Measurements from ENCODE around the gene PLEKHA7. TPM values are rescaled to one million over a fixed set of nuclear protein-coding genes. Genes with fewer than 3 reads are reported as not detected.

Gene PLEKHA7
- total RNA-seq, 2 experiments from 2014 or later: 0.13 TPM; not detected in 1

GRCh38 chr11:16997624-16998023 is 16.6 kb downstream of the PLEKHA7 start:
- no peak for DNase-seq (ENCODE audit: low spot score)
- intact Hi-C loops (cut with micrococcal nuclease; ENCODE audit: unreplicated experiment): no loop called here
- POLR2A ChIA-PET: interaction anchor here (0.5 kb wide), 1 partner anchor 55 kb away, joined by 3 read pairs; no protein-coding TSS in a partner anchor
- H2AFZ ChIP-seq (ENCODE audit: low read length): no peak overlapping the region
- no peaks in the 10 kb centered on the region for H3K4me1 ChIP-seq (ENCODE audit: insufficient read depth, low read length, poor library complexity, severe bottlenecking)
- no peaks in the 10 kb centered on the region for H3K36me3 ChIP-seq (ENCODE audit: insufficient read depth, low read length)
- no peaks in the 10 kb centered on the region for H3K79me2 ChIP-seq (ENCODE audit: insufficient read depth, low read depth, low read length)
- BruUV-seq (replicated peaks): no TSS peak
- H4K20me1 ChIP-seq (ENCODE audit: insufficient read depth, low read length): no peaks in the 10 kb centered on the region
- CTCF ChIA-PET (ENCODE audit: unreplicated experiment): no interaction called here
- TF ChIP-seq EZH2phosphoT487 (IDR thresholded peaks at IDR 0.05; ENCODE audit: borderline replicate concordance, low read depth, low read length): no peak
- no peak for TF ChIP-seq CTCF (conservative IDR thresholded peaks at IDR 0.05; ENCODE audit: low read length)
- no peaks in the 10 kb centered on the region for H3K9me2 ChIP-seq (ENCODE audit: insufficient read depth, low read length)
- no peak overlapping the region for H3K27ac ChIP-seq (ENCODE audit: low read depth, low read length, poor library complexity, severe bottlenecking)
- H3K4me2 ChIP-seq (ENCODE audit: low read length): no peak overlapping the region
- H3K9me3 ChIP-seq (ENCODE audit: low read length): no peaks in the 10 kb centered on the region
- H3K4me3 ChIP-seq (ENCODE audit: low read depth, low read length, poor library complexity, severe bottlenecking): no peak overlapping the region

DNA sequence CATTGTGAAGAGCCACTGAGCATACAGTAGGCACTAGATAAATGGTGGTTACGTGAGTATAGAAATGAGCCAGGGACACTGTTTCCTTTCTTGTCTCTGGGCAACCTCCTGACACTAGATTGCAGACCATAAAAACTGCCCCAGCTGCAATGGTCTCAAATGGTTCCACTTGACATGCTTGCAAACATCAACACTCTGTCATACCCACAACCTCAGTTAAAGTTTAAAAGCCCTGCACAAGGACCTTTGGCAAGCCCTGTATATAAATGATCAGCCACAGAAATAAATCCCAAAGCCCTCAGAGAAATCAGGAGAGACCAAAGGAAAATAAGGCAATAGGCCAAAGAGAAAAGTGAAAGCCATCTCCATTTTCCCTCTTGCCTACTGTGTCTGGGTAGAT is 20.7 kb downstream of the PLEKHA7 start:
- Histone ChIP-seq H3K27ac (ENCODE audit: low read depth, low read length, poor library complexity, severe bottlenecking) (no peak overlapping the region), H3K36me3 (ENCODE audit: insufficient read depth, low read length) (no peaks in the 10 kb centered on the region), H3K4me1 (ENCODE audit: insufficient read depth, low read length, poor library complexity, severe bottlenecking) (no peaks in the 10 kb centered on the region), H4K20me1 (ENCODE audit: insufficient read depth, low read length) (no peaks in the 10 kb centered on the region), H3K4me3 (ENCODE audit: low read depth, low read length, poor library complexity, severe bottlenecking) (no peak overlapping the region), H3K9me2 (ENCODE audit: insufficient read depth, low read length) (no peaks in the 10 kb centered on the region), H3K9me3 (ENCODE audit: low read length) (no peaks in the 10 kb centered on the region), H2AFZ (ENCODE audit: low read length) (no peak overlapping the region), H3K79me2 (ENCODE audit: insufficient read depth, low read depth, low read length) (no peaks in the 10 kb centered on the region), H3K4me2 (ENCODE audit: low read length) (no peak overlapping the region)
- ChIA-PET CTCF (ENCODE audit: unreplicated experiment) (no interaction called here), POLR2A (no interaction called here)
- intact Hi-C loops (cut with micrococcal nuclease; ENCODE audit: unreplicated experiment): no loop called here
- TF ChIP-seq CTCF (conservative IDR thresholded peaks at IDR 0.05; ENCODE audit: low read length): no peak
- TF ChIP-seq EZH2phosphoT487 (IDR thresholded peaks at IDR 0.05; ENCODE audit: borderline replicate concordance, low read depth, low read length): no peak
- DNase-seq (ENCODE audit: low spot score): no peak
- no TSS peak for BruUV-seq (replicated peaks)

DNA sequence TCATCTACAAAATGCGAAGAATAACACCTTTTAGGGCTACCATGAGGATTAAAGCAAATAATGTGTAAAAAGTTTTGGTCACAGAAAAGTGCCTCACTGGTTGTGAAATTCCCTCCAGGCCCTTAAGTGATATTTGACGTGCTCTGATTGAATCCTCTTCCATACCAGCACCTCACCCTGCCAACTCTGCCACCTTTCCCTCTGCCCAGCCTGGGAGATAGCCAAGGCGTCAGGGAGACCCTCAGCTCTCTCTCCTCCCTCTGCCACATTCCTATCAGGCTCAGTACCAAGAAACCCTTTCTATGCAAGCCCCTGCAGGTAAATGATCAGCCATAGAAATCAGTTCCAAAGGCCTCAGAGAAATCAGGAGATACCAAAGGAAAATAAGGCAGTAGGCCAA is 21.4 kb downstream of the PLEKHA7 start:
- POLR2A ChIA-PET: no interaction called here
- no peak overlapping the region for H2AFZ ChIP-seq (ENCODE audit: low read length)
- H3K4me2 ChIP-seq (ENCODE audit: low read length): no peak overlapping the region
- no peaks in the 10 kb centered on the region for H3K4me1 ChIP-seq (ENCODE audit: insufficient read depth, low read length, poor library complexity, severe bottlenecking)
- H3K36me3 ChIP-seq (ENCODE audit: insufficient read depth, low read length): no peaks in the 10 kb centered on the region
- no TSS peak for BruUV-seq (replicated peaks)
- no peaks in the 10 kb centered on the region for H3K79me2 ChIP-seq (ENCODE audit: insufficient read depth, low read depth, low read length)
- H3K9me3 ChIP-seq (ENCODE audit: low read length): no peaks in the 10 kb centered on the region
- intact Hi-C loops (cut with micrococcal nuclease; ENCODE audit: unreplicated experiment): no loop called here
- no peak overlapping the region for H3K27ac ChIP-seq (ENCODE audit: low read depth, low read length, poor library complexity, severe bottlenecking)
- no peaks in the 10 kb centered on the region for H3K9me2 ChIP-seq (ENCODE audit: insufficient read depth, low read length)
- no peaks in the 10 kb centered on the region for H4K20me1 ChIP-seq (ENCODE audit: insufficient read depth, low read length)
- no peak for TF ChIP-seq EZH2phosphoT487 (IDR thresholded peaks at IDR 0.05; ENCODE audit: borderline replicate concordance, low read depth, low read length)
- no peak for TF ChIP-seq CTCF (conservative IDR thresholded peaks at IDR 0.05; ENCODE audit: low read length)
- CTCF ChIA-PET (ENCODE audit: unreplicated experiment): no interaction called here
- no peak overlapping the region for H3K4me3 ChIP-seq (ENCODE audit: low read depth, low read length, poor library complexity, severe bottlenecking)
- DNase-seq (ENCODE audit: low spot score): no peak
